ENCODE results near the gene MRTFA.

MRTFA gene

DNA sequence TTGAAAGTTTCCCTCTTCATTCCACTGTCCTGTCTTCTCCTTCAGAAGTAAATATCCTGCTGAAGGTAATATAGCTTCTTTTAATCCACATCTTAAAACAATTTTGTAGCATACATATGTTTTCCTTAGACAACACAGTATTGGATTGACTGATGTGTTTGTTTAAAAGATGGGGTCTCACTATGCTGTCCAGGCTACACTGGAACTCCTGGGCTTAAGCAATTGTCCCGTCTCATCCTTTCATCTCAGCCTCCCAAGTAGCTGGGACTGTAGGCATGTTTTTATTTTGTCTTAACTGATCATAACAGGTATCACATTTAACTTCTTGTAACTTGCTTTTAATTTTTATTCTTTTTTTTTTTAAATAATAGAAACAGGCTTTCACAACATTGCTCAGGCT, 55.9 kb downstream of the MRTFA start:
- no peaks in the 10 kb centered on the region for H3K27me3 ChIP-seq (replicated peaks)
- DNase-seq, result no peak
- TF ChIP-seq, protein P1, sequence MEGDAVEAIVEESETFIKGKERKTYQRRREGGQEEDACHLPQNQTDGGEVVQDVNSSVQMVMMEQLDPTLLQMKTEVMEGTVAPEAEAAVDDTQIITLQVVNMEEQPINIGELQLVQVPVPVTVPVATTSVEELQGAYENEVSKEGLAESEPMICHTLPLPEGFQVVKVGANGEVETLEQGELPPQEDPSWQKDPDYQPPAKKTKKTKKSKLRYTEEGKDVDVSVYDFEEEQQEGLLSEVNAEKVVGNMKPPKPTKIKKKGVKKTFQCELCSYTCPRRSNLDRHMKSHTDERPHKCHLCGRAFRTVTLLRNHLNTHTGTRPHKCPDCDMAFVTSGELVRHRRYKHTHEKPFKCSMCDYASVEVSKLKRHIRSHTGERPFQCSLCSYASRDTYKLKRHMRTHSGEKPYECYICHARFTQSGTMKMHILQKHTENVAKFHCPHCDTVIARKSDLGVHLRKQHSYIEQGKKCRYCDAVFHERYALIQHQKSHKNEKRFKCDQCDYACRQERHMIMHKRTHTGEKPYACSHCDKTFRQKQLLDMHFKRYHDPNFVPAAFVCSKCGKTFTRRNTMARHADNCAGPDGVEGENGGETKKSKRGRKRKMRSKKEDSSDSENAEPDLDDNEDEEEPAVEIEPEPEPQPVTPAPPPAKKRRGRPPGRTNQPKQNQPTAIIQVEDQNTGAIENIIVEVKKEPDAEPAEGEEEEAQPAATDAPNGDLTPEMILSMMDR (IDR thresholded peaks at IDR 0.05; ENCODE audit: low read depth, low read length, missing control alignments), result no peak
- in situ Hi-C loops (cut with HindIII; ENCODE audit: low pct_ligation_motif_present, low sequenced_read_pairs), result no loop called here
- no peak overlapping the region for H3K27ac ChIP-seq
- no peak overlapping the region for H3K4me3 ChIP-seq (ENCODE audit: low read depth, low read length)
- peaks cover 3% of the 10 kb centered on the region for H3K36me3 ChIP-seq (replicated peaks)

DNA sequence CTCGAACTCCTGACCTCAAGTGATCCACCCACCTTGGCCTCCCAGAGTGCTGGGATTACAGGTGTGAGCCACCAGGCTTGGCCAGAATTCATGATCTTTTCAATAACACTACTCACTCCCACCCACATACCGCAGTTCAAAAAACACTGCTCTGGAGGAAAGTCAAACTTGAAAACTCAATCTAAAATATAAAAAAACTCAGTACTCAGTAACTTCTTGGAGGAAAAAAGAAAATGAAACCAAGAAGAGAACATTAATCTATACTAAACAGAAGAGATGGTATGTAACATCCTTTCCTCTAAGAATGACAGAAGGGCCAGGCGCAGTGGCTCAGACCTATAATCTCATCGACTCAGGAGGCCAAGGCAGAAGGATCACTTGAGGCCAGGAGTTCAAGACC, 58.3 kb downstream of the MRTFA start:
- DNase-seq, result no peak
- TF ChIP-seq, protein P1 (IDR thresholded peaks at IDR 0.05; ENCODE audit: low read depth, low read length, missing control alignments), result no peak
- Histone ChIP-seq H3K27me3 (replicated peaks) (no peaks in the 10 kb centered on the region), H3K27ac (no peak overlapping the region), H3K36me3 (replicated peaks) (no peaks in the 10 kb centered on the region), H3K4me3 (ENCODE audit: low read depth, low read length) (no peak overlapping the region)
- in situ Hi-C loops (cut with HindIII; ENCODE audit: low pct_ligation_motif_present, low sequenced_read_pairs), result no loop called here

DNA sequence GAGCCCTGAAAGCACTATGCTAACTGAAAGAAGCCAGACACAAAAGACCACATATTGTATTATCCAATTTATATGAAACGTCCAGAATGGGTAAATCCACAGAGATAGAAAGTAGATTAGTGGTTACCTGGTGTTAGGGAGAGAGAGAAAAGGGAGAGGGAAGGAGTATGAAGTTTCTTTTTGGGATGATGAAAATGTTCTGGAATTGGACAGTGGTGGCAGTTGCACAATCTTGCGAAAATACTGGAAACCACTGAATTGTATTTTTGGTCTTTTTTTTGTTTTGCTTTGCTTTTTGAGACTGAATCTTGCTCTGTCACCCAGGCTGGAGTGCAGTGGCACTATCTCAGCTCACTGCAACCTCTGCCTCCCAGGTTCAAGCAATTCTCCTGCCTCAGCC, 63.5 kb downstream of the MRTFA start:
- no peaks in the 10 kb centered on the region for H3K36me3 ChIP-seq (replicated peaks)
- H3K27me3 ChIP-seq (replicated peaks), result no peaks in the 10 kb centered on the region
- no peak for DNase-seq
- in situ Hi-C loops (cut with HindIII; ENCODE audit: low pct_ligation_motif_present, low sequenced_read_pairs), result no loop called here
- no peak overlapping the region for H3K27ac ChIP-seq
- no peak overlapping the region for H3K4me3 ChIP-seq (ENCODE audit: low read depth, low read length)
- TF ChIP-seq, protein P1 (IDR thresholded peaks at IDR 0.05; ENCODE audit: low read depth, low read length, missing control alignments), result no peak

DNA sequence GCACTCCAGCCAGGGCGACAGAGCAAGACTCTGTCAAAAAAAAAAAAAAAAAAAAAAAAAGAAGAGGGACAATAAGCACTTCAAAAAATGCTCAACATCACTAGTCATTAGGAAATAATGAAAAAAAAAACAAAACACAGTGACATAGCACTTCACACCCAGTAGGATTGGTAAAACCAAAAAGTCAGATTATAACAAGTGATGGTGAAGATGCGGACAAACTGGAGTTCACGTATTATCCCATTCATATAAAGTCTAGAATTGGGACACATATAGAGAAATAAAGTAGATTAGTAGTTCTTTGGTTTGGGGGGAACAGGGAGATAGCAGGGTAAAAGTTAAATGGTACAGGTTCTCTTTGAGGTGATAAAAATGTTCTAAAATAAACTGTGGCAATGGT, 64.6 kb downstream of the MRTFA start:
- Histone ChIP-seq H3K36me3 (replicated peaks) (no peaks in the 10 kb centered on the region), H3K4me3 (ENCODE audit: low read depth, low read length) (no peak overlapping the region), H3K27me3 (replicated peaks) (no peaks in the 10 kb centered on the region), H3K27ac (no peak overlapping the region)
- in situ Hi-C loops (cut with HindIII; ENCODE audit: low pct_ligation_motif_present, low sequenced_read_pairs), result no loop called here
- TF ChIP-seq, protein P1 (IDR thresholded peaks at IDR 0.05; ENCODE audit: low read depth, low read length, missing control alignments), result no peak
- no peak for DNase-seq

DNA sequence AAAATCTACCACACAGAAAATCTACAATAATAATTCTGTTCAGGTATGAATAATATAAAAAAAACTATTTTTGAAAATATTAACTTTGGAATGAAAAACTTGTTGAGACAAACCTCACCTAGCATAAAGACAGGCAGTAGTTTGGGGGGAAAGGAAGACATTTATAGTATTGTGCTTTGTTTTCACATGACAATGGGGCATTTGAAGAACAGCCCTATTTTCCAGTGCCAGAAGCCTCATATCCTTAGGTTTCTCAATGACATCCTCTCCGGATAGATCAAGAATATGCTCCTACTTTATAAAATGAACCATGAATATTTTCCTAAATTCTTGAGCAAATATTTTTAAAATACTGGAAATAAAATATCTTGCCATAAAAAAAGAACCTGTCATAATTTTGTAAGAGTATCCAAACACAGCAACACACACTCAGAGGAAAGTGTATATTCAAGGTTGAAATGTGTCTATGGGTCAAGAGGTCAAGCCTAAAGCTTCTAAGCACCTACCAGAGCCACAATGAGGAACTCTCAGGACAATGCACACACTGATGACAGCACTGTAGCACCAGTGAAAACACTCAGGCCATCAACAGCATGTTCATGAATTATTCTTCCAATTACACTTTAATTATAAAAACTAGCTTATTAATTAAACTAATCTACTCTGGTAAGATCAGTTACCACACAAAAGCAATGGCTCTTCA, 68.7 kb downstream of the MRTFA start:
- no peaks in the 10 kb centered on the region for H3K27me3 ChIP-seq (replicated peaks)
- TF ChIP-seq, protein P1 (IDR thresholded peaks at IDR 0.05; ENCODE audit: low read depth, low read length, missing control alignments), result no peak
- no peak for DNase-seq
- in situ Hi-C loops (cut with HindIII; ENCODE audit: low pct_ligation_motif_present, low sequenced_read_pairs), result no loop called here
- no peak overlapping the region for H3K27ac ChIP-seq
- H3K36me3 ChIP-seq (replicated peaks), result no peaks in the 10 kb centered on the region
- no peak overlapping the region for H3K4me3 ChIP-seq (ENCODE audit: low read depth, low read length)

DNA sequence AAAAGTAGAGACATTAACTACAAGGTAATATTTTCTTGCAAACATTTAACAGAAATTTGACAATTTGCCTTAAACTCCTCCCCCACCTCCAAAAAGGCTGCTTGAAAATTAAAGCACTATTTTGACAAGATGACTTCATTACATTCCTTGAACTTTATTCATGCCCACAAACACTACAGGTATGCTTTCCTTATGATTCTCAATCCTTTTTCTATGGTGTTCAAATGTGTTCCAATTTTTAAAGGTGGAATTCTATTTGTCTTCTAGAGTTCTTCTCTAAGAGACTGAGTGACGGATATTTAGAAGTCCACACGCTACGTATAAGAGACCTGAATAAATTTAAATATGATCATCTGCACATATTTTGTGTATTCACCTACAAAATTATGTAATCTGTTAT, 69.4 kb downstream of the MRTFA start:
- H3K4me3 ChIP-seq (ENCODE audit: low read depth, low read length), result no peak overlapping the region
- no peak for DNase-seq
- TF ChIP-seq, protein P1 (IDR thresholded peaks at IDR 0.05; ENCODE audit: low read depth, low read length, missing control alignments), result no peak
- H3K27me3 ChIP-seq (replicated peaks), result no peaks in the 10 kb centered on the region
- H3K27ac ChIP-seq, result no peak overlapping the region
- no peaks in the 10 kb centered on the region for H3K36me3 ChIP-seq (replicated peaks)
- in situ Hi-C loops (cut with HindIII; ENCODE audit: low pct_ligation_motif_present, low sequenced_read_pairs), result no loop called here

Measured in brain microvascular endothelial cell (primary cell).